OCI-LY3 (cell line): ENCODE results near the gene TRAF3.

Experiments used
- H2AFZ ChIP-seq: fragments of 200-600, 300-600 bp; shearing (Covaris generic); 2 replicates; pipeline ENCODE4 v1.6.0; 2014; ENCODE audit warnings: antibody characterized with exemption, low read depth, low read length
- H3K27ac ChIP-seq: fragments of 200-600, 300-600 bp; sonication (generic); 2 replicates; pipeline ENCODE4 v1.5.1; 2014; ENCODE audit warnings: mild to moderate bottlenecking, low read length, moderate library complexity, mixed read lengths
- H3K27me3 ChIP-seq: fragments of 200-600, 300-600 bp; sonication (generic); 2 replicates; pipeline ENCODE4 v1.6.1; 2014; ENCODE audit warnings: low read depth, low read length, mixed read lengths
- H3K36me3 ChIP-seq: fragments of 200-600, 300-600 bp; sonication (generic); replicated peaks from 2 replicates; pipeline ENCODE3; 2014; ENCODE audit warnings: low read depth, low read length, mixed read lengths
- H3K4me1 ChIP-seq: fragments of 300-600, 200-600 bp; sonication (generic); 2 replicates; pipeline ENCODE4 v1.6.1; 2014; ENCODE audit warnings: low read length, mixed read lengths
- H3K4me2 ChIP-seq: fragments of 200-600, 300-600 bp; sonication (generic); 2 replicates; pipeline ENCODE4 v1.6.1; 2014; ENCODE audit warnings: low read length, mixed read lengths
- H3K4me3 ChIP-seq: fragments of 300-600, 200-600 bp; sonication (generic); 2 replicates; pipeline ENCODE4 v1.5.1; 2014; ENCODE audit warnings: antibody characterized with exemption, mild to moderate bottlenecking, low read length, moderate library complexity
- H3K79me2 ChIP-seq: fragments of 300-600, 200-600 bp; shearing (Covaris generic); 2 replicates; pipeline ENCODE4 v1.6.1; 2014; ENCODE audit warnings: mild to moderate bottlenecking, low read length, mixed read lengths
- H3K9ac ChIP-seq: fragments of 300-600, 200-600 bp; shearing (Covaris generic); 2 replicates; pipeline ENCODE4 v1.6.0; 2014; ENCODE audit warnings: mild to moderate bottlenecking, low read length, moderate library complexity
- H3K9me3 ChIP-seq: fragments of 200-600, 300-600 bp; shearing (Covaris generic); 2 replicates; pipeline ENCODE4 v1.6.1; 2014; ENCODE audit warnings: low read length, mixed read lengths; ENCODE audit not compliant: insufficient read depth
- H4K20me1 ChIP-seq: fragments of 200-600, 300-600 bp; sonication (generic); 2 replicates; pipeline ENCODE4 v1.6.1; 2016; ENCODE audit warnings: low read length, mixed read lengths; ENCODE audit not compliant: insufficient read depth
- CTCF ChIP-seq: fragments of 200-600, 300-600 bp; sonication (generic); IDR thresholded peaks from 2 replicates; pipeline ENCODE4 v1.5.1; 2014; ENCODE audit warnings: antibody characterized with exemption, low read length, low read depth
- EZH2phosphoT487 ChIP-seq: fragments of 200-600 bp; shearing (Covaris generic); IDR thresholded peaks from 2 replicates; pipeline ENCODE4 v1.6.1; 2018; ENCODE audit warnings: antibody characterized with exemption, mixed run types, low read depth

Gene TRAF3

GRCh38 chr14:102906616-102907302 lies 129.5 kb downstream of the TRAF3 start:
- no peak overlapping the region for H3K9ac ChIP-seq
- H3K27ac ChIP-seq, result no peak overlapping the region
- H3K4me3 ChIP-seq, result no peak overlapping the region
- no peaks in the 10 kb centered on the region for H3K9me3 ChIP-seq
- H3K4me2 ChIP-seq, result no peak overlapping the region
- H3K79me2 ChIP-seq, result peaks cover 46% of the 10 kb centered on the region
- H3K27me3 ChIP-seq, result no peaks in the 10 kb centered on the region
- TF ChIP-seq CTCF (no peak), EZH2phosphoT487 (no peak)
- H4K20me1 ChIP-seq, result peaks cover 35% of the 10 kb centered on the region
- H3K36me3 ChIP-seq, result peaks cover 75% of the 10 kb centered on the region
- H2AFZ ChIP-seq, result no peak overlapping the region
- peaks cover 13% of the 10 kb centered on the region for H3K4me1 ChIP-seq

DNA sequence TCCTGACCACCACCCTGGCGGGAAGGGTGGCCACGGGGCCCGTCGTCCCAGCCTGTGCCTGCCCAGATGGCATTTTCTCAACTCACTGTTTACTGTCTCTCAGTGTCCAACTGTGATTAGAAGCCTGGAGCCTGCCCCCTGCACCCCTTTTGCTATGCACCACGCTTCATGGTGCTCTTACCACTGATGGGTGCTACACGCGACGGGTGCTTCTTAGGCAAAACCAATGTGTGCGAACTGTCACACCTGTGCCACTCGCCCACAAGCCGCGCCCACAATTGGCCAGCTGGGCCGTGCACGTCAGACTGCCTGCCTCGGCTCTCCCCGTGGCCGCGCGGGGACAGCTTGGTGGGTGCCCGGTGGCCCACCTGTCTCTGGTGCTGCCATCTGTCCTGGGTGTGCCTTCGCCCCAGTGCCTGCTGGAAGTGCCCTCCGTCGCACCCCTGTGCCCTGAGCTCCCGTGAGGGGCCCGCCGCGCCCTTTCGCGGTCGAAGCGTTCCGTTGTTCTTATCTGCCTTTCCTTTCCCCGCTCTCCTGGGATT lies 130.1 kb downstream of the TRAF3 start:
- Histone ChIP-seq H3K27me3 (no peaks in the 10 kb centered on the region), H3K36me3 (peaks cover 77% of the 10 kb centered on the region), H3K4me3 (no peak overlapping the region), H3K9ac (no peak overlapping the region), H3K4me1 (peaks cover 7% of the 10 kb centered on the region), H2AFZ (no peak overlapping the region), H3K4me2 (no peak overlapping the region), H3K79me2 (peaks cover 40% of the 10 kb centered on the region), H3K27ac (no peak overlapping the region), H3K9me3 (no peaks in the 10 kb centered on the region), H4K20me1 (peaks cover 29% of the 10 kb centered on the region)
- TF ChIP-seq EZH2phosphoT487 (no peak), CTCF (no peak)

- no peaks in the 10 kb centered on the region for H3K4me1 ChIP-seq
- no peak for TF ChIP-seq CTCF
- no peak for TF ChIP-seq EZH2phosphoT487
- H3K9me3 ChIP-seq, result no peaks in the 10 kb centered on the region
- peaks cover 32% of the 10 kb centered on the region for H3K79me2 ChIP-seq
- H3K4me3 ChIP-seq, result no peak overlapping the region
- H4K20me1 ChIP-seq, result peaks cover 21% of the 10 kb centered on the region
- H3K36me3 ChIP-seq, result peaks cover 72% of the 10 kb centered on the region
- no peaks in the 10 kb centered on the region for H3K27me3 ChIP-seq
- H2AFZ ChIP-seq, result no peak overlapping the region
- H3K9ac ChIP-seq, result no peak overlapping the region
- H3K4me2 ChIP-seq, result no peak overlapping the region
- no peak overlapping the region for H3K27ac ChIP-seq
Measured at GRCh38 chr14:102907980-102908730, 130.9 kb downstream of the TRAF3 start.

DNA sequence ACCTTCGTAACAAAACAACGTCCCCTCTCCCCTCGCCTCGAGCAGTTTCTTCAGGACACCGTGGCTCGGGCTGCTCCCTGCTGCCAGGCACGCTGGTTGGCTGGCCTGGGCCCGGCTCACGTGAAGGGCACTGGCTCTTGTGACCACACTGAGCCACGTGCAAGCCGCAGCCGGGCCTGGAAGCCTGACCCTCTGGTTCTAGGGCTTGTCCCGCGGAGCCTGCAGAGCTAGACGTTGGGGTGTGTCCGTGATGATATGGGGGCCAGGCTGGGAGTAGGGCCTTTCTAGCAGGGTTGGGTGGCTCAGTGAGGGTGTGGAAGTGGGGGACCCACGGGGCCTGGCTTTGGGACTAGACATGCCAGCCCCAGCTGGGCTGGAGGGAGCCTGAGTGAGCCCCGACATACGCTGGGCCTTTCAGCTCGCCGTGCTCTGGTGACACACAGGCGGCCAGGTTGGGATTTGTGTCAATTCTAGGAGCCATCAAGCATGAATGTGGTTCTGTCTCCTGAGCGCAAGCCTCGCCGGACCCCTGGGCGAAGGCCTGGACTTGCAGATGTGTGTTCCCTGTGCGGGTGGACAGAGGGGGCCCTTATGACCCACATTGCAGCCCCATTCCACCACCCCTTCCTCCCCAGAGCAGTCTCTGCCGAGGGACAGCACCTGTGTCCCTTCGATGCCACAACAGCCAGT lies 131.7 kb downstream of the TRAF3 start:
- Histone ChIP-seq H4K20me1 (peaks cover 20% of the 10 kb centered on the region; the same call in 1 of the 2 replicates), H3K9ac (no peak overlapping the region), H3K79me2 (peaks cover 24% of the 10 kb centered on the region), H3K4me1 (peaks cover 2% of the 10 kb centered on the region), H3K4me3 (no peak overlapping the region), H3K27ac (no peak overlapping the region), H2AFZ (no peak overlapping the region), H3K4me2 (no peak overlapping the region), H3K27me3 (no peaks in the 10 kb centered on the region), H3K36me3 (peaks cover 65% of the 10 kb centered on the region), H3K9me3 (no peaks in the 10 kb centered on the region)
- no peak for TF ChIP-seq CTCF
- TF ChIP-seq EZH2phosphoT487, result no peak
